Mucosa of rectum (tissue), 2 donors: Measurements from ENCODE around the gene NECAB2.
"Not testable (repeated sequence)": the region's sequence is repeated elsewhere in the genome, so short reads cannot be mapped to it uniquely, and the experiment has no call there.

Source experiments
- H3K27ac ChIP-seq, 2 donors: one replicate each; pipeline ENCODE4 v1.7.0; 2013; ENCODE audit warnings: inconsistent platforms in 2 of 2, low read depth in 2 of 2, low read length in 2 of 2
- H3K27me3 ChIP-seq, 2 donors: one replicate each; pipeline ENCODE4 v1.7.0; 2013; ENCODE audit warnings: low read length in 2 of 2; ENCODE audit not compliant: control insufficient read depth in 2 of 2, insufficient read depth in 2 of 2
- H3K36me3 ChIP-seq, 2 donors: one replicate each; pipeline ENCODE4 v1.7.0; 2013; ENCODE audit warnings: low read length in 2 of 2; ENCODE audit not compliant: control insufficient read depth in 2 of 2, insufficient read depth in 2 of 2
- H3K4me1 ChIP-seq, 2 donors: one replicate each; pipeline ENCODE4 v1.7.0; 2013; ENCODE audit warnings: low read length in 2 of 2, mild to moderate bottlenecking in 1 of 2; ENCODE audit not compliant: control insufficient read depth in 2 of 2, insufficient read depth in 2 of 2
- H3K4me3 ChIP-seq, 2 donors: one replicate each; pipeline ENCODE4 v1.7.0; 2013; ENCODE audit warnings: low read length in 2 of 2
- H3K9ac ChIP-seq, 2 donors: one replicate each; pipeline ENCODE4 v1.7.0; 2013; ENCODE audit warnings: low read length in 2 of 2, low read depth in 1 of 2, mild to moderate bottlenecking in 1 of 2
- H3K9me3 ChIP-seq, 2 donors: one replicate each; pipeline ENCODE4 v1.7.0; 2013; ENCODE audit warnings: low read length in 2 of 2; ENCODE audit not compliant: control insufficient read depth in 2 of 2
- donor health status: healthy.
- donor health status: Normal muscosa, but diverticular disease.

The NECAB2 gene

GRCh38 chr16:83936581-83937165 lies 31.4 kb upstream of the NECAB2 start:
- H3K27me3 ChIP-seq, result no peaks in the 10 kb centered on the region
- no peak overlapping the region for H3K4me3 ChIP-seq
- H3K9ac ChIP-seq, result no peak overlapping the region
- no peaks in the 10 kb centered on the region for H3K36me3 ChIP-seq
- no peak overlapping the region for H3K27ac ChIP-seq
- no peaks in the 10 kb centered on the region for H3K4me1 ChIP-seq
- H3K9me3 ChIP-seq, result no peaks in the 10 kb centered on the region

- no peaks in the 10 kb centered on the region for H3K9me3 ChIP-seq
- no peak overlapping the region for H3K9ac ChIP-seq
- no peak overlapping the region for H3K4me3 ChIP-seq
- H3K36me3 ChIP-seq, result no peaks in the 10 kb centered on the region
- no peaks in the 10 kb centered on the region for H3K27me3 ChIP-seq
- no peaks in the 10 kb centered on the region for H3K4me1 ChIP-seq
- no peak overlapping the region for H3K27ac ChIP-seq
Observed at GRCh38 chr16:83937267-83937666, 30.8 kb upstream of the NECAB2 start.

- H3K27me3 ChIP-seq, result no peaks in the 10 kb centered on the region
- no peaks in the 10 kb centered on the region for H3K36me3 ChIP-seq
- H3K27ac ChIP-seq, result no peak overlapping the region
- no peak overlapping the region for H3K9ac ChIP-seq
- no peak overlapping the region for H3K4me3 ChIP-seq
- H3K4me1 ChIP-seq, result no peaks in the 10 kb centered on the region
- H3K9me3 ChIP-seq, result no peaks in the 10 kb centered on the region
Observed at GRCh38 chr16:83937922-83938885, 29.8 kb upstream of the NECAB2 start.

GRCh38 chr16:83939266-83939855 lies 28.7 kb upstream of the NECAB2 start:
- Histone ChIP-seq H3K4me1 (no peaks in the 10 kb centered on the region), H3K36me3 (no peaks in the 10 kb centered on the region), H3K9me3 (no peaks in the 10 kb centered on the region), H3K4me3 (no peak overlapping the region), H3K27ac (no peak overlapping the region), H3K9ac (no peak overlapping the region), H3K27me3 (no peaks in the 10 kb centered on the region)

GRCh38 chr16:83940119-83940518 lies 27.9 kb upstream of the NECAB2 start:
- Histone ChIP-seq H3K36me3 (no peaks in the 10 kb centered on the region), H3K9ac (no peak overlapping the region), H3K4me3 (no peak overlapping the region), H3K4me1 (no peaks in the 10 kb centered on the region), H3K27ac (no peak overlapping the region), H3K27me3 (no peaks in the 10 kb centered on the region), H3K9me3 (no peaks in the 10 kb centered on the region)

- H3K9me3 ChIP-seq, result no peaks in the 10 kb centered on the region
- no peaks in the 10 kb centered on the region for H3K36me3 ChIP-seq
- H3K4me3 ChIP-seq, result no peak overlapping the region
- no peaks in the 10 kb centered on the region for H3K4me1 ChIP-seq
- no peak overlapping the region for H3K27ac ChIP-seq
- H3K27me3 ChIP-seq, result no peaks in the 10 kb centered on the region
- no peak overlapping the region for H3K9ac ChIP-seq
Observed at GRCh38 chr16:83940630-83941378, 27.2 kb upstream of the NECAB2 start.

GRCh38 chr16:83941546-83941945 lies 26.5 kb upstream of the NECAB2 start:
- H3K27ac ChIP-seq, H3K9ac ChIP-seq, H3K4me3 ChIP-seq, H3K27me3 ChIP-seq, H3K4me1 ChIP-seq, H3K36me3 ChIP-seq, H3K9me3 ChIP-seq: not testable (repeated sequence)

- no peaks in the 10 kb centered on the region for H3K4me1 ChIP-seq
- no peaks in the 10 kb centered on the region for H3K9me3 ChIP-seq
- H3K9ac ChIP-seq, result no peak overlapping the region
- H3K36me3 ChIP-seq, result no peaks in the 10 kb centered on the region
- no peaks in the 10 kb centered on the region for H3K27me3 ChIP-seq
- H3K27ac ChIP-seq, result no peak overlapping the region
- no peak overlapping the region for H3K4me3 ChIP-seq
Observed at GRCh38 chr16:83942074-83942473, 26.0 kb upstream of the NECAB2 start.

GRCh38 chr16:83942815-83943515 lies 25.1 kb upstream of the NECAB2 start:
- Histone ChIP-seq H3K9ac (no peak overlapping the region), H3K4me3 (no peak overlapping the region), H3K36me3 (no peaks in the 10 kb centered on the region), H3K9me3 (no peaks in the 10 kb centered on the region), H3K4me1 (no peaks in the 10 kb centered on the region), H3K27ac (no peak overlapping the region), H3K27me3 (no peaks in the 10 kb centered on the region)
